HG03521 (cell line): ENCODE measurements around the gene RPUSD3.

Experiments used
- ATAC-seq: cut with Tn5 transposase; IDR thresholded peaks from one replicate; pipeline ENCODE4 v1.9.1; 2021; ENCODE audit warnings: mild to moderate bottlenecking, moderate library complexity; ENCODE audit not compliant: unreplicated experiment

RPUSD3 gene

DNA sequence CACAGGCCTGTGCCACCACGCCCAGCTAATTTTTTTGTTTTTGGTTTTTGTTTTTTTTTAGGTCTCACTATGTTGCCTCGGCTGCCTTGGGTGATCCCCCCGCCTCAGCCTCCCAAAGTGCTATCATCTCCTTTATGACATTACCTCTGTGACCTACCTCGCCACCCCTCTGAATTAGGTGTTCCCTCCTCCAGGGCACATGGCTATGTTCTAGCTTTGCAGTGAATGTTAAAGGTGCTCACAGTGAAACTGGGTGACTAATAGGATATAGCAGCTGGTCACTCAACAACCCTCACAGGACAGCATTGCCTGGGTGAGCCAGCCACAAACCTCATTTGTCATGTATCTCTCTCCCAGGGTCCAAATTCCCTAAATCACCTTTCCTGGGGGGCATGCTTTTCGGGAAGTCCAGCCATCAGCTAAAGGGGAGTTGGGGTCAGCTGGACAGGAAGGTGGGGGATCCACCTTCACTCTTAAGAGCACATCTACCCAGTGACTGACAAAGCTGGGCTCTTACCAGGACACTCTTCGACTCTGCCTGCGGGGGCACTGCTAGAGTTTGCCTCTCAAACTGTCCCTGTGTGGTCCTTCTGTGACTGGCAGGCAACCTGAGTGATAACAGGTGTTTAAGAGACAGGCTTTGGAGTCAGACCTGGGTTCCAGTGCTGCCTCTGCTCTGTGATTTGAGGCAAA is 35.3 kb downstream of the RPUSD3 start:
- ATAC-seq: peak; percentile 74

DNA sequence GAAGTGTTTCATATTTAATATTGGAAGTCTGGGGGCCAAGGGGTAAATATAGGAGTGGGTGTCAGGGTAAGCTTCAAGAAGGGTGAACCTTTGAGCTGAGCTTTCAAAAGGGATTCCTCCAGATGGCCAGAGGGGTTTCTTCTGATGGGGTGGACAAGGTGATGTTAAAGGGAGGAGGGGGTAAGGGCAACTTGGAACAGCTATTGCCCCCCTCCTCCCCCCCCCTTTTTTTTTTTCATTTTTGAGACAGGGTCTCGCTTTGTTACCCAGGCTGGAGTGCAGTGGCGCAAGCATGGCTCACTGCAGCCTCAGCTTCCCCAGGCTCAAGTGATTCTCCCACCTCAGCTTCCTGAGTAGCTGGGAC is 35.8 kb downstream of the RPUSD3 start:
- ATAC-seq: no peak

DNA sequence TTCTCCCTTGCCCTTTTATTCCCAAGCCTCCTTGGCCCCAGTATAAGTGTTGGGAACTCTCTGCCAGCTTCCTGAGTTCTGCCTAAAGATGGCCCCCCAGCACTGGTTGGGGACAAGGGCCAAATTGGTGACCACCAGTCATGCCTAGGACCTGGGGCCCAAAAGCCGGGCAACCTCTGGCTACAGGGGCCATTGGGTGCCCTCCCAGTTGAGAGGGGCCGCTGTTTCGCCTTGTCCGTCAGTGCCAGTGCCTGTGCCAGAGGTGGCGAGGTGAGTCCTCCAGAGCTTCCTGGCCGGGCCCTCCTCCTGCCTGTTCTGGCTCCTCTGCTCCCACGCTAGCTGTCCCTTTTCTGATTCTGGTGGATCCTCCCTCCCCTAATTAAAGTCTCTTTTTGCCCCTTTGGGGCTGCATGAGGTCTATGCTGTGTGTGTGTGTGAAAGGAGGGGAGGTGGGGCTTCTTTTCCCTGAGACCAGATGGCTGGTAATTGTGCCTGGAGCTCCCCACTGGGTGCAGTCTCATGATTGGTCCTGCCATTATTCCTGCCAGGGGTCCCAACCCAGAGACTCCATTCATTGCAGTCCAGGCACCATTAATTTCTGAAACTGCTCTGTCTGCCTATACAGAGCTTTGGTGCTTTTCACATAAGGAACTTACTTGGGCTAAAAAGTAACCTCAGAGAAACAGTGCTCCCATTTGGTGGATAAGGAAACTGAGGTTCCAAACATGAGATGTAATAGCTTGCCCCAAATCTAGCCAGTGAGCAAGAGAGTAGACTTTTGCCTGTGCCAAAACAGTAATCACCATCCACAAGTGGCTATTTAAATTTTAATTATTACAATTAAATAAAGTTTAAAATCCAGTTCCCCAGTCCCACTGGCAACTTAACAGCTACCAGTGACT is 36.9 kb downstream of the RPUSD3 start:
- ATAC-seq: no peak

DNA sequence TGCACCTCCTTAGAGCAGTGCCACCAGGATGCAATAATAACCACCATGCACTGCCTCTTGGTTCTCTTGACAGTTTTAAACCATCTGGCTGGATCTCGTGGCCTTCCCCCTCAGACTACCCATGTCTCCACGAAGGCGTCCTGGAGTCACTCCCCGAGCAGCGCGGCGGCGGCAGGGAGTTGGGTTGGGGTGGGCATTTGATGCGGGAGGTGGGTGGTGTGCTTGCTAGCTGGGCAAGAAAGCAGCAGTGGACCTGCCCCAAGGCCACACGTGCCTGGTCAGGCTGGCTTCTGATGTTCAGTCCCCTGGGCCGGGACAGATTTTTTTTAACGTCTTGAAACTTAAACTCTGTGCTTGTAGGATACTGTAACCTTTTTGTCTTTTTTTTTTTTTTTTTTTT is 37.7 kb downstream of the RPUSD3 start:
- ATAC-seq: no peak

DNA sequence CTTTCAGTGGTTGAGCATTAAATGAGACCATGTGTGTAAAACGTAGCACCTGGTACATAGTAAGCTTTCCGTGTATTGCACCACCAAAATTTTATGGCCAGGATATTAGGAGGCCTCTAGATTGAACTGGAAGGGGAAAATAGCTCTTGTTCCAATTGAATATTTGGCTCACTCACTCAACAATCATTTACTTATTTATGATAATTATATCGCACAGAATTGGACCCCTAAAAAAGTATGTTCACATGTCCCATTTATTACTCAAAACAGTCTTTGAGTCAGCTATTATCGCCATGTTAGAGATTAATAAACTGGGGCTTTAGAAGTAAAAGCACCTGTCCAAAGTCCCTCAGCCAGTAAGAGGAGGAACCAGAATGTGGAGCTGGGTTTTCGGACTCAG is 38.8 kb downstream of the RPUSD3 start:
- ATAC-seq: no peak

DNA sequence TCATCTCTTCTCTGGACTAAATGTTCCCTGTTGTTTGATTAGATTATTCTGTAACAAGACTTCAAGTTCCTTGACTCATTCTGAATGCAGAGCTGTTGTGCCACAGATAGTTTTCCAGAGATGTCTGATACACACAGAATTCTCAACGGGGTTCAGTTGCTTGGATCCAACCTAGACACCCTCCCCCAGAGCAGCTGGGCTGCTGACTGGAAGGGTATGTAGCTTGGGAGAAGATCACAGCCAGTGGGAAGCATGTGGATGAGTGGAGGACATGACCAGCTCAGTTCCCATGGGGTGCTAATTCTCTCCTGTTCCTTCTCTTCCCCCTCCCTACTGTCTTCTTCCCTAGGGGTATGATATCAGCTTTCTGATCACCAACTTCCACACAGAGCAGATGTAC is 40.3 kb downstream of the RPUSD3 start:
- ATAC-seq: no peak

DNA sequence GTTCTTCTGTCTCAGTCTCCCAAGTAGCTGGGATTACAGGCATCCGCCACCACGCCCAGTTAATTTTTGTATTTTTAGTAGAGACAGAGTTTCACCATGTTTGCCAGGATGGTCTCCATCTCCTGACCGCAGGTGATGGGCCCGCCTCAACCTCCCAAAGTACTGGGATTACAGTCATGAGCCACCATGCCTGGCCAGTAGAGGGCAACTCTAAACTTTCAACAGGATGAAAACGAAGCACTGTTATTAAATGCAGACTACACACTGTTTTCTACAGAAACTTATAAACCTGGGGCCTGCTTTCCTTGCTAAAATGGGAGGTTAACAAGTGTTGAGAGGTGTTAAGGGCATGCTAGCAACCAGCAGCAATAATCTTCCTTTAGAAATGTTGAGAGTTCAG is 43.3 kb downstream of the RPUSD3 start:
- no peak for ATAC-seq

DNA sequence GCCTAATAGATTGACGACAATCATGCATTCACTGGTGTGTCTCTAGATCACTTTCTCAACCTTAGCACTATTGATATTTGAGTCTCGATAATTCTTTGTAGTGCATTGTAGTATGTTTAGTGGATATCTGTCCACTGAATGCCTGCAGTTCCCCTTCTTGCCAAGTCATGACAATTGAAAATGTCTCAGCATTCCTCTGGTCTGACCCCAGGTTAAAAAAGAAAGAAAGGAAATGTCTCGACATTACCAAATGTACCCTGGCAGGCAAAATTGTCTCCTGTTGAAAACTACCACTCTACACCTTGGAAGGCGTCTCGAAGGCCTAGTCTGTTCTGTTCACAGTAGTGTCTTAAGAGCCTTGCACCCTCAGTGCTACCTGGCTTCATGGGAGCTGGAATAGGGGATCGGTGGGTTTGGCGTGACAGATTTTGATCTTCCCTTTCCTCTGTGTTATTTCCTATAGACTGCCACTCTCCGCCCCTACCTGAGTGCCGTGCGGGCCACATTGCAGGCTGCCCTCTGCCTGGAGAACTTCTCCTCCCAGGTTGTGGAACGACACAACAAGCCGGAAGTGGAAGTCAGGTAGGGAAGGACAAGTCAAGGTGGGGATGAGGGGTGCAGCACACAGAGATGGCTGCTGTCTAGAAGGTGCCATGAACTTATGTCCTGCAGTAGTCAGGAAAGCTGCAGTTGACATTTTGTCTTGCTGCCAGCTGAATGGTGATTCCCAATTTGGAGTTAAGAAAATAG is 46.4 kb downstream of the RPUSD3 start:
- ATAC-seq: no peak

DNA sequence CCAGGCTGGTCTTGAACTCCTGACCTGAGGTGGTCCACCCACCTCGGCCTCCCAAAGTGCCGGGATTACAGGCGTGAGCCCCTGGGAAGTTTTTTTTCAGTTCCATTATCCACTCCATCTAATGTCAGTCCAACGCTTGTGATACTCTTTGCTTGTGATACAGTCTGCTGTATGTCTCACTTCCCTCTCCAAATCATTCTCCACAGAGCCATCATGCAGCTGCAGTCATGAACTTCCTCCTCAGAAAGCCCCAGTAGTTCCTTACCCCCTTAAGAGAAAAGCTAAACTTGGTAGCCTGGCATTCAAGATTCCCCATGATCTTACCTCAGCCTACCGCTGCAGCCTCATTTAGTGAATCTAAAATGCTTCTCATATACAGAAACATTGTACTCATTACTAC is 48.6 kb downstream of the RPUSD3 start:
- ATAC-seq: no peak

DNA sequence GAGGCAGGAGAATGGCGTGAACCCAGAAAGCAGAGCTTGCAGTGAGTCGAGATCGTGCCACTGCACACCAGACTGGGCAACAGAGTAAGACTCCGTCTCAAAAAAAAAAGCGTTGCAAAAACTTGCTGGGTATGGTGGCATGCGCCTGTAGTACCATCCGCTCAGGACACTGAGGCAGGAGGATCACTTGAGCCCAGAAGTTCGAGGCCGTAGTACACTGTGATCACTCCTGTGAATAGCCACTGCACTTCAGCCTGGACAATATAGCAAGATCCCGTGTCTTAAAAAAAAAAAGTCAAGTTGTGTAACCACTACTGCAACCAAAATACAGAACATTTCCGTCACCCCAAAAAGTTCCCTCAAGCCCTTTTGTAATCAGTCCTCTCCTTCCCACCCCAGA is 49.4 kb downstream of the RPUSD3 start:
- no peak for ATAC-seq

DNA sequence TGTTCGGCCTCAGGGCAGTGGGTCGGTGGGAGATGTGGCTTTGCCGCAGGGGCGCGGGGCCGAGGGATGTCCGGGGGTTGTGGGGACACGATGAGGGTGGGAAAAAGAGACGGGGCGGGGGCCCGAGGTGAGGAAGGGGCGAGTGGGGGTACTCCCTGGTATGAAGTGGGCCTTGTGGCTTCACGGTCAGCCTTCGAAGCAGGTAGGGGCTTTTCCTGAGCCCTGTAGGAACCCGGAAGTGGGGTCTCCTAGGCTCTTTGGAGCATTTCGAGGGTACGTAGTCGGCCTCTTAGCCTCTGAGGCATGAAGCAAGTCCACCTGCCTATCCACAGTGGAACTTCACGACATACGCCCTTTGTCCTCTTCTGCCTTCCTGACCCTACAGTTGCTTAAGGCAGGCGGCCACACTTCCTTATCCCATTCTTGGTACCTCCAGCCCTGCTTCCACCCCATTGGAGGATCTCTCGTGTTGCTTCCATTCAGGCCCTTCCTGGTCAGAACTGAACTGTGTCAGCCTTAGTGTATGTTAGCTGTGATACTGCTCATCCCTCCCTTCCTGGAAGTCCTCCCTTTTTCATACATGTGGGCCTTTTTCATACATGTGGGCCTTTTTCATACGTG is 50.5 kb downstream of the RPUSD3 start:
- ATAC-seq: no peak

DNA sequence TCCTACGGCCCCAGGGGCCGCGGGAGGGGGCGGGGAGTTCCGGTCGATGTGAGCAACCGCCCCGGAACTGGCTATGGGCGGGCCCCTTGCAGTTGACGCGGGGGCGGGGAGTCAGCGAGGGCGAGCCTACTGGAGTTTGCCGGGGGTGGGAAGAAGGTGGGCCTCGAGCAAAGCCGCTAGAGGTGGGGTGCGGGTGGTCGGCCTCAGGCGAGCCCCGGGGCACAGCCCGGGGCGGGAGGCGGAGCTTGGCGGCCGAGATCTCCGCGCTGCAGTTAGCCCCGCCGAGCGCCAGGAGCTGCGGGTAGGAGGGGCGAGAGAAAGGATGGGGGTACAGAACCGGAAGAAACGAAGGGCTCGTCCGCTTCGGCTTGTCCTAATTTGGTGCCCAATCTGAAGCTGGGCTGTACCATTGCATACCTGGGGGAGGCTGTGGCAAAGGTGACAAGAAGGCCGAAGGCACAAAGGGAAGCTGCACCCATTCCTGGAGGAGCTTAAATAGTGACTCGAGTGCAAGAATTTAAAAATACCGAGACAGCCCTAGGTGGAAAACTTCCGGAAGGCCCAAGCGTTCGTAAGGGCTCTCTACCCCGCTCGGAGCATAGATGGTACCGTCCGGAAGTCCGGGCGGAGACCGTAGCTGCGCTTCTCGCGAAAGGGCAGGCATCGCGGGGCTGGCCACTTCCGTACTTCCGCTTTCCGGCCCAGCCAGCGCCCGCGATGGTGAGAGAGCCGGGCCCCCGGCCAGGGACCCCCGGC is 51.2 kb downstream of the RPUSD3 start, which contains the start of the genes ARPC4 and TADA3:
Gene ARPC4, plus strand, starts transcription at position 678 of the 756 bp plus-strand sequence. Its CDS starts 40 bp downstream, at position 718.
Gene TADA3, minus strand, starts transcription at position 69 of the 756 bp plus-strand sequence. CDS start 1,007 bp downstream, outside the sequence.
- ATAC-seq: peak; percentile 81

DNA sequence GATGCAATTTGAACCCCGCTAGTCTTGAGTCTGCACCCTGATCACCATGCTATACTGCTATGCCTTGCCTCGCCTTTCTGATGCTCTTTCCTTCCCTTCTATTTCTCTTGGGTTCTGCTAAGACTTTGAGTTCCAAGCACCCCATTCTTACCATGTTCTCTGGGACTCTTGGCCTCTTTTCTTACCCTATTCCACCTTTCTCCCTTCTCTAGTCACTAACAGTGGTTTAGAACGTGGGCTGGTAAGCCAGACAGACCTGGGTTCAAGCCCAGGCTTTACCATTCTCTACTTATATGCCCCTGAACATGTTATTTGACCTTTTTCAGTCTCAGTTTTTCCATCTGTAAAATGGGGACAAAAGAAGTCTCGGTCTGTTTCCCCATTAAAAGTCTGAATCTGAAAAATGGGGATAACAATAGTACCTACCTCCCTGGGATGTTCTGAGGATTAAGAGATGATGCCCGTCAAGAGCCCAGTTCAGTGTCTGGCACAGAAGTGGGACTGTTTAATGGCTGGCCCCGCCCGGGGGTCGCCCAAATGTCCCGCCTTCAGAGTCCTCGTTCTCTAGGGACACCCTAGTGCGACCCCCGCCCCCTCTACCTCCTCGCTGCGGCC is 51.9 kb downstream of the RPUSD3 start:
- no peak for ATAC-seq

DNA sequence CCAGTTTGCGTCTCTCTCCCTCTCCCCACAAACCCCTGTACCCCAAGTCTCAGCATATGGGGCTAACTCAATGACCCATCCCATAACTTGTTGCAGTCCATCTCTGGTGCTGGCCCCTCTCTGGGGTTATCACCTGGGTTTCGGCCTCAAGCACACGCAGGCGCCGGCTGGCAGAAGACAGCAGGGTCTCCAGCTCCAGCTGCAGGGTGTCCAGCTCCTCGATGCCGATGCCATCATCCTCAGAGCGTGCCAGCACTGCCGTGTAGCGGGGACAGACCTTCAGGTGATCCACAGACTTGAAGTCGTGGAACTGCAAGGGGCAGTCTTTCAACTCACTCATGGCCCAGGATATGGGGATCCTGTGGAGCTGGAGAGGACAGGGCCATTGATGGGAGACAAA is 52.7 kb downstream of the RPUSD3 start:
- no peak for ATAC-seq
